ENCODE results near the gene MT1X.

The MT1X gene

DNA sequence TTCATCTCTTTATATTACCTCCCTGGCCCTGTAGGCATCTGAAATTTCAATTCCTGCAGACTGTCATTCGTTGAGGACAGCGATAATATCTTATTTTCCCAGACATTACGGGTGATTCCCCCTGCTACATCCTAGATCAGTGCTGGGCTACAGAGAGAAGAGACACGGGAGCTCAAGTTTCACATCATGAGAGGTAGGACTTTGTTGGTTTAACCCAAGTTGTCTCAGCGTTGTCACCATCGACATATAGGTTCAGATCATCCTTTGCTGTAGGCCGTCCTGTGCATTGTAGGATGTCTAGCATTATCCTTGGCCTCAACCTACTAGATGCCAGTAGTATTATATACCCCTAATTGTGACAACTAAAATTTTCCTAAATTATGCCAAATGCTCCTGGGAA is 19.3 kb downstream of the MT1X start:
- DNase-seq (ENCODE audit: low read depth in 2 of 2), result no peak
- TF ChIP-seq, protein P1, sequence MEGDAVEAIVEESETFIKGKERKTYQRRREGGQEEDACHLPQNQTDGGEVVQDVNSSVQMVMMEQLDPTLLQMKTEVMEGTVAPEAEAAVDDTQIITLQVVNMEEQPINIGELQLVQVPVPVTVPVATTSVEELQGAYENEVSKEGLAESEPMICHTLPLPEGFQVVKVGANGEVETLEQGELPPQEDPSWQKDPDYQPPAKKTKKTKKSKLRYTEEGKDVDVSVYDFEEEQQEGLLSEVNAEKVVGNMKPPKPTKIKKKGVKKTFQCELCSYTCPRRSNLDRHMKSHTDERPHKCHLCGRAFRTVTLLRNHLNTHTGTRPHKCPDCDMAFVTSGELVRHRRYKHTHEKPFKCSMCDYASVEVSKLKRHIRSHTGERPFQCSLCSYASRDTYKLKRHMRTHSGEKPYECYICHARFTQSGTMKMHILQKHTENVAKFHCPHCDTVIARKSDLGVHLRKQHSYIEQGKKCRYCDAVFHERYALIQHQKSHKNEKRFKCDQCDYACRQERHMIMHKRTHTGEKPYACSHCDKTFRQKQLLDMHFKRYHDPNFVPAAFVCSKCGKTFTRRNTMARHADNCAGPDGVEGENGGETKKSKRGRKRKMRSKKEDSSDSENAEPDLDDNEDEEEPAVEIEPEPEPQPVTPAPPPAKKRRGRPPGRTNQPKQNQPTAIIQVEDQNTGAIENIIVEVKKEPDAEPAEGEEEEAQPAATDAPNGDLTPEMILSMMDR (IDR thresholded peaks at IDR 0.05; ENCODE audit: low read depth, low read length), result no peak
- no peak overlapping the region for H3K4me3 ChIP-seq (replicated peaks in 1 of 2; ENCODE audit: low read depth in 2 of 2, low read length in 2 of 2)

DNA sequence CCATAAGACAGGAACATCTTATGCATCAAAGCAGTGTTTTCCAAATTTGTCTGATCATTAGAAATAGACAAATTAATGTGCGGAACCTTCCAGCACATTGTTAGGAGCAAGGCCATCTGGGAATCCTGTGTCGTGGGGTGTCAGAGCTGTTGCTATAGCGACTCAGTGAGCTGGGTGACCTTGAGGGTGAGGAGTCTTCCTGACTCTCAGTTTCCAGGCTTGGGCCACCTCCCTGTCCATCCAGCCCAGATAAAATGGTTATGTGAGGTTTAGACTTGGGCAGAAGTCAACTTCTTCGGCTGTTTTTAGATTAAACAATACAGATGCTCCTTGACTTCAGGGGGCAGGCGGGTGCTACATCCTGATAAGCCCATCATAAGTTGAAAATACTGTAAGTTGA is 20.6 kb downstream of the MT1X start:
- DNase-seq (ENCODE audit: low read depth in 2 of 2), result no peak
- no peak overlapping the region for H3K4me3 ChIP-seq (replicated peaks in 1 of 2; ENCODE audit: low read depth in 2 of 2, low read length in 2 of 2)
- TF ChIP-seq, protein P1 (IDR thresholded peaks at IDR 0.05; ENCODE audit: low read depth, low read length), result no peak

DNA sequence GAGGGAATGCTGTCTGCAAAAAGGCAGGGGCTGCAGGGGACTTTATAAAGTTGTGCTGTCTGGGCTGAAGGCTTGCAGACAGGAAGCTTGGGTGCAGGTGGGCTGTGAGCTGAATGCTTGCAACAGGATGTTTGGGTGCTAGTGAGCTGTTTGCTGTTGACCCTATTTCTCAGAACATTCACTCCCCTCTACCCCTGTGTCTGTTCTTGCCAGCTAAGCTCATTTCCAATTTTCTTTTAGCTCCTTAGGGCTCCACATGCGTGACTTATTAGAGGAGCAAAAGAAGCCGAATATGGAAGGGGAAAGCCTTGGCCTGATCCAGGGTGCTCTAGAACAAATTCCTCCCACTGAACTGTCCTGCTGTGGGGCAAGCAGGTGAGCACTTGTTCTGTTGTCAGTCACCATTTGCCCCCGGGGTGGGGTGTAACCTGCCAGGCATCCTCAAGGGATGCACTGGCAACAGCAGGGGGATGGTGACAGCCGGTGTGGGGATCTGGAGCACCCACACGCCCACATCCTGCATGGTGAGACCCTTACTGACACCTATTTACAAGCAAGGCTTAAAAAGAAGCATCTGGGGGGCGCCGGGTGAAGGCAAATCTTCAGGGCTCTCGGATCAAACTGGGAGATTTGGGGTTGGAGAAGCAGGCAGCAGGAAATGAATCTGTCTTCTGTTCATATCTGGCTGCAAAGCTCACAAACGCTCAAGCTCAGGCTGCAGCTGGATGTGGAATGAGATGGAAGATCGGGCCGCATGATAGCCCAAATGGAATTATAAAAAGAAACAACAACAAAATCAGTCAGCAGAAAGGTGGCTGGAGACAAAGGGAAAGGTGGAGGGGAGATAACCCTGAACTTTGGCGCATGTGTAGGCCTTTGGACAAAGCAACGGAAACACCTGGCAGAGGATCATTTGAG is 26.5 kb downstream of the MT1X start:
- H3K4me3 ChIP-seq (replicated peaks in 1 of 2; ENCODE audit: low read depth in 2 of 2, low read length in 2 of 2), result no peak overlapping the region

DNA sequence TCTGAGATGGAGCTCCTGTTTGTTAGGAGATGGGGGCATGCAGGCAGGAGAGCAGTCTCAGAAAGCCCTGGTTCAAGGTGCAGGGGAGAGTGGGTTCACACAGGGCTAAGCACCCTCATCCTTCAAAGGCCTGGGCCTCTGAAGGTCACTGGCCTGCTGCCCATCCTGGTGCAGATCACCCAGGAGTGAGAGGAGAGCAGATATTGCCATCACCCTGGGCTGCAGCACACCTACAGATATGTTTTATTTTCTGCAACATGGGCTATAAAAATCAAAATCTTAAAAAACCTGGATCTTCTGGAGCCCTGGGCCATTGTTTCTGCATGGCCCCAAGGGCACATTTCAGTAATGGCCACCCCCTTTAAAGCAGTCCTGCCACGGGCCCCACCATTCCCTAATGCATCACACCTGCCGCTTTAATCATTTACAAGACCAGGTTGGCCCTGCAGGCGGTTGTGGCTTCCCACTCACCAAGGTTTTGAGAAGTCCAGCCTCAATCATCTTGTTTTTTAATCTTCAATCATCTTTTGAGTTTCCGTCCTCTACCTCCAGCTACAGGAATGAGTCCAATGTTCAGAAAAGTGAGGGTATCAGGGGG is 27.3 kb downstream of the MT1X start:
- no peak overlapping the region for H3K4me3 ChIP-seq (replicated peaks in 1 of 2; ENCODE audit: low read depth in 2 of 2, low read length in 2 of 2)
- DNase-seq (ENCODE audit: low read depth in 2 of 2), result no peak
- TF ChIP-seq, protein P1 (IDR thresholded peaks at IDR 0.05; ENCODE audit: low read depth, low read length), result no peak

More for the DNA sequence above, 26.5 kb downstream of the MT1X start:
- TF ChIP-seq, protein P1 (IDR thresholded peaks at IDR 0.05; ENCODE audit: low read depth, low read length), result no peak
- no peak for DNase-seq (ENCODE audit: low read depth in 2 of 2)

DNA sequence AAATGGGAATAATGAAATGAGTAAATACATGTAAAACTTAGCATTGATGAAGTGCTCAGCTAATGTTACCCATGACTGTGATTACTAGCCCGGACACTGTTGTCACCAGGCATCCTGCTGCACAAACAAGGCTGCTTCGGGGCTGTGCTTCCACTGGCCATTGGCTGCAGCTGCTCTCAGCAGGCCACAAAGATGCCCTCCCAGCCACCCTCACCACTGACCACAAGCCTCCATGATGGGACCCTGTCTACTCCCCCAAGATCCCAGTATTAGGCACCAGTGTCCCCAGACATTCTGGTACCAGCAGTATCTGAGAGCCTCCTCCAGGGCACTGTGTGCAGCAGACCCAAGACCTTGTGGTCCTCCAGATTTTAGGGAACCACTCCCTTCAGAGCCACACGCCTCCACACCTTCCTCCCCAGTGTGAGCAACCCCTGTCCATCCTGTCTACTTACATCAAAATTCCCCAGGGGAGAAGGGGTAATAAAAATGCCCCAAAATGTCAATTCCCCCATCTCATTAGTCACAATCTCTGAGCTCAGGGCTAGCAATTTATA is 28.0 kb downstream of the MT1X start:
- TF ChIP-seq, protein P1 (IDR thresholded peaks at IDR 0.05; ENCODE audit: low read depth, low read length), result no peak
- no peak overlapping the region for H3K4me3 ChIP-seq (replicated peaks in 1 of 2; ENCODE audit: low read depth in 2 of 2, low read length in 2 of 2)
- DNase-seq (ENCODE audit: low read depth in 2 of 2), result no peak

DNA sequence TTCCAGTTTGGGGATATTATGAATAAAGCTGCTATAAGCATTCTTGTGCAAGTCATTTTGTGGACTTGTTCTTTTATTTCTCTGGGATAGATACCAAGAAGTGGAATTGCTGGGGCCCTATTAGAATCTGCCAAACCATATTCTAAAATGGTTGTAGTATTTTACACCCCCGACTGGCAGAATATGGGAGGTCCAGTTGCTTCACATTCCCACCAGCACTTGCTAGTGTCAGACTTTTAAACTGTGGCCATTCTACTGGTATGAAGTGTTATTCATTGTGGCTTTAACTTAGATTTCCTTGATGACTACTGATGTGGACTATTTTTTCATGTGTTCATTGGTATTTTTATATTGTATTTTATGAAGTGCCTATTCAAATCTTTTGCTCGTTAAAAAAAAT is 29.6 kb downstream of the MT1X start:
- no peak overlapping the region for H3K4me3 ChIP-seq (replicated peaks in 1 of 2; ENCODE audit: low read depth in 2 of 2, low read length in 2 of 2)
- DNase-seq (ENCODE audit: low read depth in 2 of 2), result peak in 1 of 2 donors; percentile 13
- TF ChIP-seq, protein P1 (IDR thresholded peaks at IDR 0.05; ENCODE audit: low read depth, low read length), result no peak
